ENCODE results near the gene CEACAM5. TPM values are rescaled to one million over a fixed set of nuclear protein-coding genes. Genes with fewer than 3 reads are reported as not detected.
"Not testable (repeated sequence)": the region's sequence is repeated elsewhere in the genome, so short reads cannot be mapped to it uniquely, and the experiment has no call there.

Gene CEACAM5
- total RNA-seq, 1 experiment from 2014 or later = not detected

- DNase-seq (ENCODE audit: low read depth) = no peak
Observed at GRCh38 chr19:41740415-41741243, 32.2 kb downstream of the CEACAM5 start.

- DNase-seq (ENCODE audit: low read depth) = no peak
Observed at GRCh38 chr19:41741244-41741554, 32.8 kb downstream of the CEACAM5 start.

- DNase-seq (ENCODE audit: low read depth) = no peak
Observed at GRCh38 chr19:41744850-41745249, 36.4 kb downstream of the CEACAM5 start.

GRCh38 chr19:41745756-41746155, 37.3 kb downstream of the CEACAM5 start:
- no peak for DNase-seq (ENCODE audit: low read depth)

- peak; percentile 47 for DNase-seq (ENCODE audit: low read depth)
Observed at GRCh38 chr19:41746593-41747227, 38.3 kb downstream of the CEACAM5 start.

GRCh38 chr19:41748012-41748411, 39.6 kb downstream of the CEACAM5 start:
- DNase-seq (ENCODE audit: low read depth) = no peak

GRCh38 chr19:41750248-41751134, 42.1 kb downstream of the CEACAM5 start:
- not testable (repeated sequence) for DNase-seq (ENCODE audit: low read depth)

- peak; percentile 27 for DNase-seq (ENCODE audit: low read depth)
Observed at GRCh38 chr19:41753159-41753558, 44.7 kb downstream of the CEACAM5 start.

GRCh38 chr19:41753936-41754529, 45.6 kb downstream of the CEACAM5 start:
- peak; percentile 40 for DNase-seq (ENCODE audit: low read depth)

- no peak for DNase-seq (ENCODE audit: low read depth)
Observed at GRCh38 chr19:41755328-41755913, 47.0 kb downstream of the CEACAM5 start, which contains the start of gene CEACAM6. TSS of gene CEACAM6 (plus strand) at chr19:41755530. CDS start at chr19:41755639, 109 bp downstream.

GRCh38 chr19:41758846-41759245, 50.4 kb downstream of the CEACAM5 start:
- DNase-seq (ENCODE audit: low read depth) = no peak

GRCh38 chr19:41767115-41767514, 58.7 kb downstream of the CEACAM5 start:
- no peak for DNase-seq (ENCODE audit: low read depth)

GRCh38 chr19:41768105-41768504, 59.7 kb downstream of the CEACAM5 start:
- not testable (repeated sequence) for DNase-seq (ENCODE audit: low read depth)

- DNase-seq (ENCODE audit: low read depth) = no peak
Observed at GRCh38 chr19:41769608-41770007, 61.2 kb downstream of the CEACAM5 start.

GRCh38 chr19:41771410-41771809, 63.0 kb downstream of the CEACAM5 start:
- no peak for DNase-seq (ENCODE audit: low read depth)

- no peak for DNase-seq (ENCODE audit: low read depth)
Observed at GRCh38 chr19:41774515-41774980, 66.1 kb downstream of the CEACAM5 start.

- DNase-seq (ENCODE audit: low read depth) = no peak
Observed at GRCh38 chr19:41776700-41777099, 68.3 kb downstream of the CEACAM5 start.
